Spinal cord (tissue), 10 donors: ENCODE data around the gene AANAT. TPM values are rescaled to one million over a fixed set of nuclear protein-coding genes. Genes with fewer than 3 reads are reported as not detected.
"Not testable (repeated sequence)": the region's sequence is repeated elsewhere in the genome, so short reads cannot be mapped to it uniquely, and the experiment has no call there.

Experiments
- DNase-seq, 6 donors: peaks; one replicate each; pipeline versions ENCODE4 v3.0.0 to v3.0.0-alpha.2; 2013 to 2015; ENCODE audit warnings: low spot score in 6 of 6, low read depth in 4 of 6
- H3K27ac ChIP-seq: one replicate; pipeline ENCODE4 v1.5.1; 2013; ENCODE audit warnings: low read depth, low read length, control low read depth
- H3K27me3 ChIP-seq: one replicate; pipeline ENCODE4 v1.6.1; 2013; ENCODE audit warnings: low read length; ENCODE audit not compliant: control insufficient read depth, insufficient read depth
- H3K36me3 ChIP-seq: one replicate; pipeline ENCODE4 v1.6.1; 2013; ENCODE audit warnings: low read length; ENCODE audit not compliant: control insufficient read depth, insufficient read depth
- H3K4me1 ChIP-seq: one replicate; pipeline ENCODE4 v1.6.1; 2013; ENCODE audit warnings: low read length; ENCODE audit not compliant: control insufficient read depth, insufficient read depth
- H3K4me3 ChIP-seq: one replicate; pipeline ENCODE4 v1.5.1; 2013; ENCODE audit warnings: low read depth, low read length, control low read depth
- H3K9me3 ChIP-seq: one replicate; pipeline ENCODE4 v1.6.1; 2013; ENCODE audit warnings: low read length; ENCODE audit not compliant: control insufficient read depth, insufficient read depth
- WGBS: methylation state at CpG from one replicate; pipeline ENCODE4 v1.1.5; 2013; ENCODE audit warnings: missing lambda C conversion rate; ENCODE audit not compliant: insufficient coverage; 5-methylcytosine and 5-hydroxymethylcytosine counted together
- polyA plus RNA-seq, 2 donors: library from polyadenylated mRNA; unstranded; fragments of 120-200 nt; gene quantifications; one replicate each; pipeline ENCODE4 v1.2.1, GENCODE V29; 2013; ENCODE audit not compliant: insufficient read length in 2 of 2
- total RNA-seq, 2 donors: library from RNA; depleted of rRNA in 1 of 2; stranded (reverse); fragments of 120-200 nt in 1 of 2; fragments of >200 nt in 1 of 2; gene quantifications; one replicate each; pipeline versions ENCODE4 v1.2.3 to v1.2.4, GENCODE V29; 2013 to 2014
- donor health status: healthy.

AANAT gene
- total and polyA plus RNA-seq, 4 donors: 0.20 to 0.83 (median 0.44) TPM

DNA sequence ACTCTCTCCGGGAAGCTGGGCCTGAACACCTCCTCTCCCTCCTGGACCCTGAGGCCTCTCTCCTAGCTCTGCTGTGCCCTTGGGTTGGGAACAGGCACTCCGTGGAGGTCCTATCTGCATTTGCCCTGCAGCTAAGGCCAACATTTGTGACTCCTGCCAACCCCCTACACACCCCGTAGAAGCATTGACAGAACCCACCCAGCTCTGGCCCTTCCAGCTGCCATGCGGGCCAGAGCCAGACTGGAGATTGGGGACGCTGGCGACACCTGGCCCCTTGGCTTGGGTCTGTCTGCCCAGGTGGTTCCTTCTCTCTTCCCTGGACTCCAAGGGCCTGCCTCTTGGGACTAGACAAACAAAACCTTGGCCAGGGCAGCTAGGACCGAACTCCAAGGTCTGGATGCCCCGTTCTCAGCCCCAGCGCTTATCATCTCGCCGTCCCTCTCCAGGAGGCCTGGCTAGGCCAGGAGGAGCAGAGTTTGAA, 34.5 kb downstream of the AANAT start:
- H3K27ac ChIP-seq: no peak overlapping the region
- 74% methylated on average over 11 of the region's 11 CpGs for WGBS
- peaks cover 53% of the 10 kb centered on the region for H3K4me1 ChIP-seq
- H3K9me3 ChIP-seq: no peaks in the 10 kb centered on the region
- peak overlapping the region; percentile 32 for H3K4me3 ChIP-seq
- no peak for DNase-seq
- no peaks in the 10 kb centered on the region for H3K36me3 ChIP-seq
- H3K27me3 ChIP-seq: peaks cover 17% of the 10 kb centered on the region

DNA sequence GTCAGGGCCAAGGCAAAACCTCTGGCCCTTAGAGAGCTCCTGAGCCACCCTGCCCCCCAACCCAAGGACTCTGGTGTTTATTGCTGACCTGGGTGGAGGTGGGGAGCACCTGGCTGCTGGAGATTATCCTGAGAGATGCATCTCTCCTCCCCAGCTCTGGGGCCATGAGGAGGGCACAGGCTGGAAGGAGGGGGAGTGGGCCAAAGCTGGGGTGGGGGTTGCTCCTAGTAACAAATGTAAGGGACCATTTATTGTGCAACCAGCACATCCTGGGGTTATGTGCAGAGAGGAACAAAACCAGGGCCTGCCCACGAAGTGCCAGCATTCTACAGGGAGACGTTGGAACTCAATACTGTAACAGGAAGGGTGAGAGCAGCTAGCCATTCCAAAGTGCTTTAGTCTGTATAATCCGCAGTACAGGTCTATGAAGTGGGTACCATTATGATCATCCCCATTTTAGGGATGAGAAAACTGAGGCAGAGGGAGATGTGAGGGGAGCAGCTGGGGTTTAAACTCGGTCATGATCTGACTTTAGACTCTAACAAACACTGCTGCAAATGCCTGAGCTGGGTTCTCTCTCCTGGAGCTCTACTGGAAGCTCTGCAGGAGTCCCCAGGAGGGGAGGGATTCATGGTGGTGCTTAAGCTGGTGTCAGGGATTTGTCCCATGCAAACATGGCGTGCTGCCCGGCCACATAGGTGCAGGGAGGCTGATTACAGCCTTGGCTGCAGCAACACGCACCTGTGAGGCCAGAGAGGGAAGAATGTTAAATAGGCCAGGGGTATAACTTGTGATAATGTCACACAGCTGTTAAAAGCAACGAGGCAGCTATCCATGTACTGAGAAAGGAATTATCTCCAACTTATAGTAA, 35.2 kb downstream of the AANAT start:
- no peak for DNase-seq
- Histone ChIP-seq H3K36me3 (no peaks in the 10 kb centered on the region), H3K4me1 (peaks cover 50% of the 10 kb centered on the region), H3K4me3 (no peak overlapping the region), H3K9me3 (no peaks in the 10 kb centered on the region), H3K27me3 (peaks cover 22% of the 10 kb centered on the region), H3K27ac (no peak overlapping the region)
- 74% methylated on average over 5 of the region's 8 CpGs for WGBS

DNA sequence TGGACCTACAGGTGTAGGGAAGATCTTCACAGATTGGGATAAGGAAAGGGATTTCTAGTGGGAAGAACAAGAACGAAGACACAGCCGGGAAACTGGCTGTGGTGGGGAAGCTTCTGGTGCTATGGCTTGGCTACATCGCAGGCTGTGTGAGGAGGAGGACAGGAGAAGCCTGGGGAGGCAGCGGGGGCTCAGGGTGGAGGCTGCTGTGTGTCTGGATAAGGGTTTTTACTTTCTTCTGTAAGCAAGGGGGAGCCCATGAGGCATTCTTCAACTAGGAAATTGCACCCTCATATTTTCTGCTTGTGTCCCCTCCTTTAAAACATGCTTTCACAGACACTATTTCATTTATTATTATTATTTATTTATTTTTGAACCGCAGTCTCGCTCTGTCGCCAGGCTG, 36.7 kb downstream of the AANAT start:
- Histone ChIP-seq H3K4me3 (no peak overlapping the region), H3K9me3 (no peaks in the 10 kb centered on the region), H3K27ac (no peak overlapping the region), H3K27me3 (peaks cover 24% of the 10 kb centered on the region), H3K4me1 (peaks cover 41% of the 10 kb centered on the region), H3K36me3 (no peaks in the 10 kb centered on the region)
- no peak for DNase-seq
- 93% methylated on average over 5 of the region's 7 CpGs for WGBS

DNA sequence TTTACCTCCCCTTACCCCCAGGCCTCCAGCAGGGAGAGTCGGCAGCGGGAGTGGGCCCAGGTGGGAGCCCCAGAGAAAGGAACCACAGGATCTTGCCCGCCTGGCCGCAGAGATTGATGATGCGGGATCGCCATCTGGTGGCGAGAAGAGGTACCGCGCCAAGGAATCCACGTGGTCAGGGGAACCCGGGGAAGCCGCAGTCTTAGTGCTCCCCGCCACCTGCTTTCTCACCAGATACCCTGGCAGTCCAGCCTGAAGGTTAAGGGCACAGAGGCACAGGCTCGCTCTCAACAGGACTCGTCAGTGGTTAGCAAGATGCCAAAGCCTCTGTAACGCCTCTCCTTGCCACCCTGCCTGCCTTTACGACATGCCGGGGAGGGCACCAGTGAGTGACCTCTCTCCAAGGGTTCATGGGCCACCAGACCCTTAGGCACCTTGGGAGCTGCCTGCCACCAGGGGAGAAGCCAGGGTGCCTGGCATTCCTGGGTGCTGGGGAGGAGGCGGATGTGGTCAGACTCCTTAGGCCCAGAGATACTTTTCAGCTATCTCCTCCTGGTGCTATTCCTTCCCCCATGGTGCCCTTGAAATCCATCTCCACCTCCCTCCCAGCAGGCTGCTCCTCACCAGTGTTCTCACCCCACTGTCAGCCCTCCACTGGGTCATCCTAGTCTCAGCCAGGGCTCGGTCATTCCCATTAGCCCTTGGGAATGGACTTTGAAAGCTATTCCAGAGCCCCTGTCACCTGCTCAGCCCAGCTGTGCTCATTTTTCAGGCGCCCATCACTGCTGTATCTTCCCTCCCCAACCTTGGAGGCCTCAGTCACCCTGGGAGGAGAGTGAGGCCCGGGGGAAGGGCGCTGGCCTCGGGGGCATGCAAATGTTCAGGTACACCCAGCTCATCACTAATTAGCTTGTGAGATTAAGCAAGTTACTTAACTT, 39.3 kb downstream of the AANAT start:
- H3K9me3 ChIP-seq: no peaks in the 10 kb centered on the region
- H3K27me3 ChIP-seq: peaks cover 14% of the 10 kb centered on the region
- peak in 4 of 6 donors; percentile 52 to 94 (median 81) for DNase-seq
- no peak overlapping the region for H3K4me3 ChIP-seq
- no peak overlapping the region for H3K27ac ChIP-seq
- 9% methylated on average over 19 of the region's 24 CpGs for WGBS
- H3K4me1 ChIP-seq: peaks cover 20% of the 10 kb centered on the region
- no peaks in the 10 kb centered on the region for H3K36me3 ChIP-seq

DNA sequence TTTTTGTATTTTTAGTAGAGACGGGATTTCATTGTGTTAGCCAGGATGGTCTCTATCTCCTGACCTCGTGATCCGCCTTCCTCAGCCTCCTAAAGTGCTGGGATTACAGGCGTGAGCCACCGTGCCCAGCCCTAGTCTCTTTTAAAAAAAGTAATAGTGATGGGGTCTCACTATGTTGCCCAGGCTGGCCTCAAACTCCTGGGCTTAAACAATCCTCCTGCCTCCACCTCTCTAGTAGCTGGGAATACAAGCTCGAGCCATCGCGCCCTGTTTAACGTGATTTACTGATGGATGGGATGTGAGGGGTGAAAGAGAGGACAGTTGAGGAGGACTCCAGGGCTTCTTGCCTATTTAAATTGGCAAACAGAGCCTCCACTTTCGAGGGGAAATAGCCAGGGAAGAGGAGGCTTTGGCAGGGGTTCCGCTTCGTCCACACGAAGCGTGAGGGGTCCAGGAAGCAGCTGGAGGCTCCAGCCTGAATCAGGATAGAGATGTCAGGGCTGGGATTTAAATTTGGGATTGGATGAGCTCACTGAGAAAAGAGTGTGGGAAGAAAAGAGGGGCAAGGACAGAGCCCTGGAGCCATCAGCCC, 41.2 kb downstream of the AANAT start:
- not testable (repeated sequence) for H3K36me3 ChIP-seq, H3K4me3 ChIP-seq, H3K27ac ChIP-seq, H3K9me3 ChIP-seq, DNase-seq, H3K27me3 ChIP-seq
- peaks cover 16% of the 10 kb centered on the region for H3K4me1 ChIP-seq
- WGBS: 57% methylated on average over 13 of the region's 14 CpGs

DNA sequence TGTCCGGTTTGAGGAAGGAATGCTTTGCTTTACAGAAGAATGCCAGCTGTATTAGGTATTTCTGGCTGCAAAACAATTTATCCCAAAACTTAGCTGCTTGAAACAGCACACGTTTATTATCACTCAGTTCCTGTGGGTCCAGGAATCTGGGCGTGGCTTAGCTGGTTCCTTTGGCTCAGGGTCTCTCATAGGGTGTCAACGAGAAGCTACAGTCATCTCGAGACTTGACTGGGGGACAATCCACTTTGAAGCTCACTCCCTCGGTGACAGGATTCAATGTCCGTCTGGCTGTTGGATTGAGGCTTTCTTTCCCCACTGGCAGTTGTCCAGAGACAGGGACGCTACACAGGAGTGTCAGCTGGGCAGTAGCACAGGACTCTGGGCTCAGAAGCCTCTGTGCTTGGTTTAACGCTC, 43.4 kb downstream of the AANAT start:
- H3K4me3 ChIP-seq: no peak overlapping the region
- DNase-seq: peak in 1 of 6 donors; percentile 31
- no peaks in the 10 kb centered on the region for H3K9me3 ChIP-seq
- H3K27me3 ChIP-seq: peaks cover 9% of the 10 kb centered on the region
- peaks cover 21% of the 10 kb centered on the region for H3K4me1 ChIP-seq
- no peaks in the 10 kb centered on the region for H3K36me3 ChIP-seq
- 28% methylated on average over 9 of the region's 9 CpGs for WGBS
- H3K27ac ChIP-seq: no peak overlapping the region

DNA sequence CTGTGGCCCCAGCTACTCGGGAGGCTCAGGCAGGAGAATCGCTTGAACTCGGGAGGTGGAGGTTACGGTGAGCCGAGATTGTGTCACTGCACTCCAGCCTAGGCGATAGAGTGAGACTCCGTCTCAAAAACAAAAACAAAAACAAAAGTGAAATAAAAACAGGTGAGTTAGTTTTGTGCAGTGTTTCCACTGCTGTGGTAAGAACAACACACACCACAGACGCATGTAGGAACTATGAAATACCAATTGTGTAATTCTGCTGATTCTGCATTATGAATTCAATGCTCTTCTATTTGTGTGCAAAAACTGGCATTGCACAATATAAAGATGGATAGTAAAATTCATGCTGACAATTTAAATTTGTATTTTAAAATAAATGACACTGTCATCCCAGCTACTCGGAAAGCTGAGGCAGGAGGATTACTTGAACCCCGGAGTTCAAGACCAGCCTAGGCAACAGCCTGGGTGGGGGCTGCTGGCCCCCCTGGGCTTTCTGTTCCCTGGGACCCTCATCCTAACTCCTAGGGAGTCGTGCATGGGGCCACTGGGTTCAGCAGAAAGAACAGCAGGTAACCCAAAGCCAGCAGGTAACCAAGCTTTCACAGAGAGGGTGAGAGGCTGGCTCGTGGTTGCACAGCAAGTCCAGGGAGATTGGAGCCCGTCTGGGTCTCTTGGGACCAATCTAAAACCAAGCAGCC, 44.4 kb downstream of the AANAT start:
- Histone ChIP-seq H3K27me3 (peaks cover 9% of the 10 kb centered on the region), H3K4me3 (no peak overlapping the region), H3K4me1 (peaks cover 12% of the 10 kb centered on the region), H3K9me3 (no peaks in the 10 kb centered on the region), H3K36me3 (no peaks in the 10 kb centered on the region), H3K27ac (no peak overlapping the region)
- WGBS: 90% methylated on average over 7 of the region's 13 CpGs
- DNase-seq: no peak

DNA sequence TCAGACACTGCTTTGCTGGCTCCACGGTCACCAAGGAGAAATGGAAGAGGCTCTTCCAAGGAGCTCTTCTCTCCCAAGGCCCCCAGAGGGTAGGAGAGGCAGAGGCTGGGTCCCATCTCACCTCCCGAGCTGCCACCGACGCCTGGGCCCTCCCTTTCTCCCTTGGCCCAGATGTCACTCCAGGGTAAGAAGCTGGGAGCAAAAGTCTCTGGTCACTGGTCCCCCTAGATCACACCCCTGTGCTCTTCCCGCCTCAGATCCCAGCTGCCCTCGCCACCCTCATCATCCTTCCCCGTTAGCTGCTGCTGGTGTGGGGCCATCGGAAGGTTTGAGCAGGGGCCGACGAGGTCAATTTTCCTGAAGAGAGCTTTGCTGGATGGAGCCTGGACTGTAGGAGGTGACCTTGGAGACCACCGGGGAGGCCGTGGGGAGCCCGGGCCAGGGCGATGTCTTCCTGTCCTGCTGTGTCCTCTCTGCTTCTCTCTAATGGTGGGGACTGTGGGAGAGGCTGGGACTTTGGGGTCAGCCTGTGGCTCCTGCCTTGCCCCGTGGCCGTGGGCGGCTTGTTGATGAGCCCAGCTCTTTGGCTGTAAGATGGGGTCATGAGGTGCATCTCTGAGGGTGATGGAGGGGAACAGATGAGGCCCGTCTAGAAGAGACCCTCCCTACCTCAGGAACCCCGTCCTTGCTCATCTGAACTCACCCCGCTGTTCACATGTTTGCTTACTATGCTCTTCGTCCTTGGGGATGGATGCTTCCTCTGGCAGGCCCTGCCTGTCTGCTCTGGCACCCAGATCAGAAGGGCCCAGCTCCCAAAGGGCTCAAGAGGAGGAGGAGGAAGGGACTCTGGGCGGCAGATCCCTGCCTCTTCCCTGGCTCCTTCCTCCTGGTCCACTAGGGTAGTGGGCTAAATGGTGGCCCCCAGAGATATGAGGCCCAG, 45.2 kb downstream of the AANAT start:
- Histone ChIP-seq H3K27ac (no peak overlapping the region), H3K4me3 (no peak overlapping the region), H3K27me3 (peaks cover 4% of the 10 kb centered on the region), H3K4me1 (peaks cover 12% of the 10 kb centered on the region), H3K36me3 (no peaks in the 10 kb centered on the region), H3K9me3 (no peaks in the 10 kb centered on the region)
- no peak for DNase-seq
- 92% methylated on average over 12 of the region's 22 CpGs for WGBS
